ENCODE measurements around the gene FRYL.

DNA sequence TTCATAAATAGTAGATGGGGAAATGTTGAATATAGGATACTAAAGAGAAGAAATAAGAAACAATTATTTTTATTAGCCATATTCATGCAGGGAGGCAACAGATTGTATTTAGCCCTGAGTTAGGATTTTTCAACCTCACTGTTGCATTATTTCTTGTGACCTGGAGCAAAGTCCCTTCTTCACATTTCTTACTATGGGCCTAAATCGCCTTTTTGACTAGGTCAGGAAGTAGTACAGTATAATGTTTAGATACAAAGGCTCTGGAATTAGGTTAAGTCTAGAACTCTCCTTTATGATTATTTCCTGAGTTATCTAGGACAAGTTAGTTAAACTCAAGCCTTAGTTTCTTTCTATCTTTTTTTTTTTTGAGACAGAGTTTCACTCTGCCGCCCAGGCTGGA is 88.0 kb downstream of the FRYL start:
- no peak for TF ChIP-seq POLR2A (IDR thresholded peaks at IDR 0.05)
- TF ChIP-seq, protein P1, sequence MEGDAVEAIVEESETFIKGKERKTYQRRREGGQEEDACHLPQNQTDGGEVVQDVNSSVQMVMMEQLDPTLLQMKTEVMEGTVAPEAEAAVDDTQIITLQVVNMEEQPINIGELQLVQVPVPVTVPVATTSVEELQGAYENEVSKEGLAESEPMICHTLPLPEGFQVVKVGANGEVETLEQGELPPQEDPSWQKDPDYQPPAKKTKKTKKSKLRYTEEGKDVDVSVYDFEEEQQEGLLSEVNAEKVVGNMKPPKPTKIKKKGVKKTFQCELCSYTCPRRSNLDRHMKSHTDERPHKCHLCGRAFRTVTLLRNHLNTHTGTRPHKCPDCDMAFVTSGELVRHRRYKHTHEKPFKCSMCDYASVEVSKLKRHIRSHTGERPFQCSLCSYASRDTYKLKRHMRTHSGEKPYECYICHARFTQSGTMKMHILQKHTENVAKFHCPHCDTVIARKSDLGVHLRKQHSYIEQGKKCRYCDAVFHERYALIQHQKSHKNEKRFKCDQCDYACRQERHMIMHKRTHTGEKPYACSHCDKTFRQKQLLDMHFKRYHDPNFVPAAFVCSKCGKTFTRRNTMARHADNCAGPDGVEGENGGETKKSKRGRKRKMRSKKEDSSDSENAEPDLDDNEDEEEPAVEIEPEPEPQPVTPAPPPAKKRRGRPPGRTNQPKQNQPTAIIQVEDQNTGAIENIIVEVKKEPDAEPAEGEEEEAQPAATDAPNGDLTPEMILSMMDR (IDR thresholded peaks at IDR 0.05): no peak
